GM12891 (cell line): Measurements from ENCODE around the gene DOCK2.

Experiments
- POLR2A ChIP-seq: IDR thresholded peaks from 2 replicates; pipeline ENCODE4 v1.6.1; 2011; ENCODE audit warnings: low read depth, low read length, control low read depth
- POLR2AphosphoS5 ChIP-seq: IDR thresholded peaks from 2 replicates; pipeline ENCODE4 v1.6.1; 2011; ENCODE audit warnings: low read depth, low read length, control low read depth
- TAF1 ChIP-seq: IDR thresholded peaks from 2 replicates; pipeline ENCODE4 v1.6.1; 2011; ENCODE audit warnings: low read depth, low read length, control low read depth

DNA sequence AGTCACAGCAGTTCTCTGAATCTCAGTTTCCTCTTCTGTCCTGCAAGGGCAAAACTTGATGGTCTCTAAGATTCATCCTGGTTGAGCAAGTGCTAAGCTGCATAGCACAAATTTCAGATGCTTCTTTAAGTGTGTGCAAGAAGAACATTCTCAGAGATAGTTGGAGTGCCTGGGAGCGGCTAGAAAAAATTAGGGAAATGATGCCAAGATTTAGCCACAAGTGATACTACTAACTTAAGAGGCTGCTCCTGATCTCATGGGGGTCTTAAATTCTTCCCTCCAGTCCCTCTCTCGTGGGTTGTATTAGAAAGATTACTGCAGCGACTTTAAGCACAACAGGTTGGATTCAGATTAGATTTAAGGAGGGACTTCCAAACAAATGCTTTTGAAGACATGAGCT, 319.1 kb downstream of the DOCK2 start:
- no peak for TF ChIP-seq POLR2A
- no peak for TF ChIP-seq POLR2AphosphoS5
- no peak for TF ChIP-seq TAF1
